ENCODE results near the gene THAP4. TPM values are rescaled to one million over a fixed set of nuclear protein-coding genes. Genes with fewer than 3 reads are reported as not detected.

Gene THAP4
- total and polyA plus RNA-seq, 2 of the 13 experiments (the other 11 are each of a cell fraction or from before 2014, with no cell fraction given): 59.7 to 75.7 TPM

DNA sequence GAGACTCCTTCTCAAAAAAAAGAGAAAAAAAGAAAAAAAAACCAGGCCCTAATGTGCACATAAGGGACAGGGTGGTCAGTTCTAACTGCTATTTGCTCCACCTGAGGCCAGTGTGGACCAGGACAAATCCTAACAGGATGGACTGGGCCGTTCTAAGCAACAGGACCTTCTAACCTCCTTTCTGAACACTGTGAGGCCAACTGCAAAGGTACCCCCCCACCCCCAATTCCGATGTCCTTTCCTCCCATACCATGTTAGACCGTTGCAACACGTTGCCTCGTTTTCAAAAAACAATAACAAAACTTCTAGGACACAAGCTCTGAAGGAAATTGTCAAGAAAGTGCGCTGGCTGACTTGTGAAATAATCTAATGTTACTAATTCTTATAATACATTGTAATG, 1.2 kb downstream of the THAP4 start (continued):
- TF ChIP-seq, protein P1, sequence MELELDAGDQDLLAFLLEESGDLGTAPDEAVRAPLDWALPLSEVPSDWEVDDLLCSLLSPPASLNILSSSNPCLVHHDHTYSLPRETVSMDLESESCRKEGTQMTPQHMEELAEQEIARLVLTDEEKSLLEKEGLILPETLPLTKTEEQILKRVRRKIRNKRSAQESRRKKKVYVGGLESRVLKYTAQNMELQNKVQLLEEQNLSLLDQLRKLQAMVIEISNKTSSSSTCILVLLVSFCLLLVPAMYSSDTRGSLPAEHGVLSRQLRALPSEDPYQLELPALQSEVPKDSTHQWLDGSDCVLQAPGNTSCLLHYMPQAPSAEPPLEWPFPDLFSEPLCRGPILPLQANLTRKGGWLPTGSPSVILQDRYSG (CRISPR knock-in tag; IDR thresholded peaks at IDR 0.05): no peak
- no peak for TF ChIP-seq MTF2 (CRISPR knock-in tag; IDR thresholded peaks at IDR 0.05; ENCODE audit: borderline replicate concordance)
- TF ChIP-seq, protein P2, sequence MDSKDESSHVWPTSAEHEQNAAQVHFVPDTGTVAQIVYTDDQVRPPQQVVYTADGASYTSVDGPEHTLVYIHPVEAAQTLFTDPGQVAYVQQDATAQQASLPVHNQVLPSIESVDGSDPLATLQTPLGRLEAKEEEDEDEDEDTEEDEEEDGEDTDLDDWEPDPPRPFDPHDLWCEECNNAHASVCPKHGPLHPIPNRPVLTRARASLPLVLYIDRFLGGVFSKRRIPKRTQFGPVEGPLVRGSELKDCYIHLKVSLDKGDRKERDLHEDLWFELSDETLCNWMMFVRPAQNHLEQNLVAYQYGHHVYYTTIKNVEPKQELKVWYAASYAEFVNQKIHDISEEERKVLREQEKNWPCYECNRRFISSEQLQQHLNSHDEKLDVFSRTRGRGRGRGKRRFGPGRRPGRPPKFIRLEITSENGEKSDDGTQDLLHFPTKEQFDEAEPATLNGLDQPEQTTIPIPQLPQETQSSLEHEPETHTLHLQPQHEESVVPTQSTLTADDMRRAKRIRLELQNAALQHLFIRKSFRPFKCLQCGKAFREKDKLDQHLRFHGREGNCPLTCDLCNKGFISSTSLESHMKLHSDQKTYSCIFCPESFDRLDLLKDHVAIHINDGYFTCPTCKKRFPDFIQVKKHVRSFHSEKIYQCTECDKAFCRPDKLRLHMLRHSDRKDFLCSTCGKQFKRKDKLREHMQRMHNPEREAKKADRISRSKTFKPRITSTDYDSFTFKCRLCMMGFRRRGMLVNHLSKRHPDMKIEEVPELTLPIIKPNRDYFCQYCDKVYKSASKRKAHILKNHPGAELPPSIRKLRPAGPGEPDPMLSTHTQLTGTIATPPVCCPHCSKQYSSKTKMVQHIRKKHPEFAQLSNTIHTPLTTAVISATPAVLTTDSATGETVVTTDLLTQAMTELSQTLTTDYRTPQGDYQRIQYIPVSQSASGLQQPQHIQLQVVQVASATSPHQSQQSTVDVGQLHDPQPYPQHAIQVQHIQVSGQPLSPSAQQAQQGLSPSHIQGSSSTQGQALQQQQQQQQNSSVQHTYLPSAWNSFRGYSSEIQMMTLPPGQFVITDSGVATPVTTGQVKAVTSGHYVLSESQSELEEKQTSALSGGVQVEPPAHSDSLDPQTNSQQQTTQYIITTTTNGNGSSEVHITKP (CRISPR knock-in tag; IDR thresholded peaks at IDR 0.05; ENCODE audit: low read depth): no peak
- no peak for TF ChIP-seq GPBP1L1 (CRISPR knock-in tag; IDR thresholded peaks at IDR 0.05)
- TF ChIP-seq SPEN (CRISPR knock-in tag; IDR thresholded peaks at IDR 0.05; ENCODE audit: low read depth): no peak; the same call in 1 of the 2 replicates
- no peak for TF ChIP-seq ZSCAN5A (CRISPR knock-in tag; IDR thresholded peaks at IDR 0.05; ENCODE audit: borderline replicate concordance)
- TF ChIP-seq ZNF740 (CRISPR knock-in tag; IDR thresholded peaks at IDR 0.05): peak; percentile 84
- no peak for TF ChIP-seq ATF6 (CRISPR knock-in tag; conservative IDR thresholded peaks at IDR 0.05)
- TF ChIP-seq TCF7 (IDR thresholded peaks at IDR 0.05; ENCODE audit: low read depth): no peak
- TF ChIP-seq NR2C2 (CRISPR knock-in tag; IDR thresholded peaks at IDR 0.05; ENCODE audit: borderline replicate concordance): 0 out of 2 replicates have a peak, but pooled peaks have one; percentile 6
- TF ChIP-seq ZC3H4 (CRISPR knock-in tag; IDR thresholded peaks at IDR 0.05; ENCODE audit: borderline replicate concordance): no peak
- 0 out of 2 replicates have a peak, but pooled peaks have one; percentile 58 for TF ChIP-seq TARDBP (CRISPR knock-in tag; IDR thresholded peaks at IDR 0.05)
- 0 out of 2 replicates have a peak, but pooled peaks have one; percentile 8 for TF ChIP-seq FOXC1 (CRISPR knock-in tag; IDR thresholded peaks at IDR 0.05; ENCODE audit: borderline replicate concordance)
- TF ChIP-seq, protein P3, sequence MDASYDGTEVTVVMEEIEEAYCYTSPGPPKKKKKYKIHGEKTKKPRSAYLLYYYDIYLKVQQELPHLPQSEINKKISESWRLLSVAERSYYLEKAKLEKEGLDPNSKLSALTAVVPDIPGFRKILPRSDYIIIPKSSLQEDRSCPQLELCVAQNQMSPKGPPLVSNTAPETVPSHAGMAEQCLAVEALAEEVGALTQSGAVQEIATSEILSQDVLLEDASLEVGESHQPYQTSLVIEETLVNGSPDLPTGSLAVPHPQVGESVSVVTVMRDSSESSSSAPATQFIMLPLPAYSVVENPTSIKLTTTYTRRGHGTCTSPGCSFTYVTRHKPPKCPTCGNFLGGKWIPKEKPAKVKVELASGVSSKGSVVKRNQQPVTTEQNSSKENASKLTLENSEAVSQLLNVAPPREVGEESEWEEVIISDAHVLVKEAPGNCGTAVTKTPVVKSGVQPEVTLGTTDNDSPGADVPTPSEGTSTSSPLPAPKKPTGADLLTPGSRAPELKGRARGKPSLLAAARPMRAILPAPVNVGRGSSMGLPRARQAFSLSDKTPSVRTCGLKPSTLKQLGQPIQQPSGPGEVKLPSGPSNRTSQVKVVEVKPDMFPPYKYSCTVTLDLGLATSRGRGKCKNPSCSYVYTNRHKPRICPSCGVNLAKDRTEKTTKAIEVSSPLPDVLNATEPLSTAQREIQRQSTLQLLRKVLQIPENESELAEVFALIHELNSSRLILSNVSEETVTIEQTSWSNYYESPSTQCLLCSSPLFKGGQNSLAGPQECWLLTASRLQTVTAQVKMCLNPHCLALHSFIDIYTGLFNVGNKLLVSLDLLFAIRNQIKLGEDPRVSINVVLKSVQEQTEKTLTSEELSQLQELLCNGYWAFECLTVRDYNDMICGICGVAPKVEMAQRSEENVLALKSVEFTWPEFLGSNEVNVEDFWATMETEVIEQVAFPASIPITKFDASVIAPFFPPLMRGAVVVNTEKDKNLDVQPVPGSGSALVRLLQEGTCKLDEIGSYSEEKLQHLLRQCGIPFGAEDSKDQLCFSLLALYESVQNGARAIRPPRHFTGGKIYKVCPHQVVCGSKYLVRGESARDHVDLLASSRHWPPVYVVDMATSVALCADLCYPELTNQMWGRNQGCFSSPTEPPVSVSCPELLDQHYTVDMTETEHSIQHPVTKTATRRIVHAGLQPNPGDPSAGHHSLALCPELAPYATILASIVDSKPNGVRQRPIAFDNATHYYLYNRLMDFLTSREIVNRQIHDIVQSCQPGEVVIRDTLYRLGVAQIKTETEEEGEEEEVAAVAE (CRISPR knock-in tag; IDR thresholded peaks at IDR 0.05; ENCODE audit: borderline replicate concordance): no peak
